Measurements from ENCODE around the gene GARS1. TPM values are rescaled to one million over a fixed set of nuclear protein-coding genes. Genes with fewer than 3 reads are reported as not detected.

The GARS1 gene
- total and polyA plus RNA-seq, 8 donors = 71.2 to 131 (median 78.8) TPM

DNA sequence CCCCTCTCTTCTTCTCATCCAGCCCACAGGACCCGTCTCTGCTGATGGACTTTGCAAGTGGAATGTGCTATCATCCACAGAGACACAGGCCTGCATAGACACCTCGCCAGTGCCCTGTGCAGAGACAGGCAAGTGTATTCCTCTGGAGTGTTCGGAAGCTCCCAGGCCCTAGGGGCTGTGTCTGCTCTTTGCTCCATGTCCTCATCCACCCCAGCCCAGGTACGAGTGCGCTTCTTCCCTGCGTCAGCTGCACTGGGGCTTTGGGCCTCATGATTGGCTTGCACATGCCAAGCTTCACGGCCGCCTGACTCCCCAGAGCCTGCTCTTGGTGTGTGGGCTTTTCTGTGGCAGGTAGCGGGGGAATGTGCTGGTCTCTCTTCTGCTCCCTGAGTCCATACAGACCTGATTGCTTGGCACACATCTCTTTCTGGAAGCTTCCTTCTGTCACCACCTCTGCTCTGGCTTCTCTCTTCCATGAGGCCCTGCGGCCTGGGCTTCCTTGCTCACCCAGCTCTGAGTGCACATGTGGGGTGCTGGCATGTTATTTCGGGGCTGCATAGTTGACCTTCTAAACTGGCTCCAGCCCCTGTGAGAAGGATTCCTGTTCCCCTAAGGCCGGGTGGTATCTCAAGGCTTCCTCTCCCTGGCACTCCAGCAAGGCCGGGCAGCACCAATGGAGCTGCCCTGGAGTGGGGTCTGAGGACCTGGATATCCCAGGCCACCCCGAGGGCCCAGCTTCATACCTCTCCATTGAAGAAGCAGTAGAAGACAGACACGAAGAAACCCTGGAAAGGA, 59.8 kb downstream of the GARS1 start:
- Histone ChIP-seq H3K9me3 (no peaks in the 10 kb centered on the region), H3K27me3 (no peaks in the 10 kb centered on the region), H3K36me3 (peaks cover 0 to 3% of the 10 kb centered on the region in 2 donors), H3K4me3 (no peak overlapping the region), H3K27ac (no peak overlapping the region), H3K4me1 (no peaks in the 10 kb centered on the region)
- no peak for DNase-seq
- ATAC-seq = no peak
- intact Hi-C loops (cut with DNase I) = no loop called here
- TF ChIP-seq, protein P1, sequence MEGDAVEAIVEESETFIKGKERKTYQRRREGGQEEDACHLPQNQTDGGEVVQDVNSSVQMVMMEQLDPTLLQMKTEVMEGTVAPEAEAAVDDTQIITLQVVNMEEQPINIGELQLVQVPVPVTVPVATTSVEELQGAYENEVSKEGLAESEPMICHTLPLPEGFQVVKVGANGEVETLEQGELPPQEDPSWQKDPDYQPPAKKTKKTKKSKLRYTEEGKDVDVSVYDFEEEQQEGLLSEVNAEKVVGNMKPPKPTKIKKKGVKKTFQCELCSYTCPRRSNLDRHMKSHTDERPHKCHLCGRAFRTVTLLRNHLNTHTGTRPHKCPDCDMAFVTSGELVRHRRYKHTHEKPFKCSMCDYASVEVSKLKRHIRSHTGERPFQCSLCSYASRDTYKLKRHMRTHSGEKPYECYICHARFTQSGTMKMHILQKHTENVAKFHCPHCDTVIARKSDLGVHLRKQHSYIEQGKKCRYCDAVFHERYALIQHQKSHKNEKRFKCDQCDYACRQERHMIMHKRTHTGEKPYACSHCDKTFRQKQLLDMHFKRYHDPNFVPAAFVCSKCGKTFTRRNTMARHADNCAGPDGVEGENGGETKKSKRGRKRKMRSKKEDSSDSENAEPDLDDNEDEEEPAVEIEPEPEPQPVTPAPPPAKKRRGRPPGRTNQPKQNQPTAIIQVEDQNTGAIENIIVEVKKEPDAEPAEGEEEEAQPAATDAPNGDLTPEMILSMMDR (IDR thresholded peaks at IDR 0.05) = no peak

DNA sequence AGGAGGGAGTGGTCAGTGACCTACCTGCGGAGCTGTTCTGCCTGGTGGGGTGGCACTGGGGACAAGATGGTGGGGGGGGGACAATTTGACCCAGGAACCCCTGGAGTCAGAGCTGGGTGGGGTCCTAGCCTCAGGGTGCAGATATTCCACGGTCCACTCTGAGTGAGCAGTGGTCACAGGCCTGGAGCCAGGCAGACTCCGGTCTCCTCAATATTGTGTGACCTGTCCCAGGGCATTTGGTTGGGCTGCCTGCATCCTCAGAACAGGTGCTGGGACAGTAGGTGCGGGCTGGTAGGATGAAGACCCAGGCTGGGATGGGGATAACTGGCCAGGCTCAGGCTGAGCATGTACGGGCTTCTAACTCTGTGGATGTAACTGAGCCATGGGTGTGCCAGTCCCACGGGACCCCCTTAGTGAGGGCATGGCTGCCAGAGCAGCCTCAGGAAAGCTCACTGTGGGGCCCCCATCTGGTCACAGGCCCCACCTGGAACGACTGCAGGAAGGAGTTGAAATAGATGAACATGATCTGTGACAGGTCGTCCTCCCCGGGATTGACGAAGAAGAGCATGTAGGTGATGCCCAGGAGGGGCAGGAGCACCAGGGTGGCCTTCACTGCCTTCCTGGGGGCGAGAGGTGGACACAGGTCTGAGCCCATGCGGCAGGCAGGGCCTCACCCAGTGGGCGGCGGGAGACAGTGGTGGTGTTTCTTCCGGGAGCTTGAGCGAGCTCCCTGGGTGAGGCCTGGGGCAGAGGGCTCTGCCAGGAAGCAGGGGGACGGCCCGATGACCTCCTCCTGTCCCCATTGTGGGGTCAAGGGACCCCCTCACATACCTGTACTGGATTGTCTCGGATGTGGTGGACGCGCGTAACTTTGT, 60.7 kb downstream of the GARS1 start:
- TF ChIP-seq, protein P1 (IDR thresholded peaks at IDR 0.05) = no peak
- Histone ChIP-seq H3K27me3 (no peaks in the 10 kb centered on the region), H3K27ac (no peak overlapping the region), H3K4me3 (no peak overlapping the region), H3K4me1 (no peaks in the 10 kb centered on the region), H3K36me3 (peaks cover 0 to 3% of the 10 kb centered on the region in 2 donors), H3K9me3 (no peaks in the 10 kb centered on the region)
- ATAC-seq = no peak
- DNase-seq = no peak
- intact Hi-C loops (cut with DNase I) = no loop called here

DNA sequence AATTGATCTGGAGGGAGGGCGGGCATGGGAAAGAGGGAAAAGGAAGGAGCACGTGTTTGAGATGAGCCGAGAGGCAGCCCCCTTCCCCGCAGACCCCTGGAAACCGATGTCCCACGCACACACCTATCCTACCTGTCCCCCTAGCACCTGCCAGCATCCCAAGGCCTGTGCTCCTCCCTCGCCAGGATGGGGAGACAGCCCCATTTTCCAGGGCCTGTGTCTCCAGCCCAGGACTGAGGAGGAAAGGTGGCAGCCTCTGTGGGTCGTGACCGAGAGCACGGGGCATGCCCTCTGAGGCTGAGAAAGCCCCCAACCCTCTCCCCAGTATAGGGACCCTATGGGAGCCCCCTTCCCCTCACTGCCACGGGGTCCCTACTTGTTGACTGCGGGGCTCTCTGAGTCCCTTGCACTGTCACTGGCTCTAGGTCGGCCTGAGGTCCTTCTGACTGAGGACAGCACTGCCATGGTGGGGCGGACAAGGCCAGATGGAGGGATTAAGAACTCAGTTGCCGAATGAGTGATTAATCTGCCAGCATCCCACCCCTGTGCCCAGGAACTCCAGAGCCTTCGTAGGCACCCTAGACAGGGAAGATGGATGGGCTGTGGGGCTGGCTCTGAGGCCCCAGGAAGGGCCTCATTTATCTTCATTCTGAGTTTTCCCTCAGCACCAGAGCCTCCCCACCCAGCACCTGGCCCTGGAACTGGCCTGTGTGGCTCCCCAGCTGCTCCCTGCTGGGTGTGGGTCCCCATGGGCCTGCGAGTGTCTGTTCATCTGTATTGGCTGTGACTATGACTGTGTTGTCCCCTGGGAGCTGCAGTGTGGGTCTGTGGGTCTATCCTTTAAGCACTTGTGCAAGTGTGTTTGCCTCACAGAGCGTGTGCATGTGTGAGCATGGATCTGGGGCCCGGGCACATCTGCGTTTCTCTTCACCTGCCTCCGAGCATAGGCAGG, 61.6 kb downstream of the GARS1 start:
- Histone ChIP-seq H3K27ac (no peak overlapping the region), H3K4me3 (no peak overlapping the region), H3K36me3 (peaks cover 0 to 3% of the 10 kb centered on the region in 2 donors), H3K27me3 (no peaks in the 10 kb centered on the region), H3K9me3 (no peaks in the 10 kb centered on the region), H3K4me1 (no peaks in the 10 kb centered on the region)
- DNase-seq (no peak), ATAC-seq (no peak)
- TF ChIP-seq, protein P1 (IDR thresholded peaks at IDR 0.05) = no peak
- intact Hi-C loops (cut with DNase I) = no loop called here

DNA sequence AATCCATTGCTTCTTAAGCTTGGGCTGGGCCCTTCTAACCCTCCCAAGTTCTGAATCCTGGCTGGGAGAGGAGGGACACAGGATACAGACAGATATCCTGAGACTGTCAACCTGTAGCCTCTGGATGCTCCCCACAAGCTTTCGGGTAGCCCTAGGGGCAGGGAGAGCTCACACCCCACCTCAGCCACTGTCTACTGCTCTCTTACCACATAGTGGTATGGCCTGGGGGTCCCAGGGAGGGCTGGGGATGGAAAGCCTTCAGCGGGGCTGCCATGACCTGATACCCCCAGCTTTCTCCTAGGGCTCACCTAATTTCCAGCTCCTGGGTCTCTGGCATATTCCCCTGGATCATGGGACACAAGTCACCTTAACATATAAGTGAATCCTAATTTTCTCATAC, 62.5 kb downstream of the GARS1 start:
- Histone ChIP-seq H3K36me3 (peaks cover 0 to 3% of the 10 kb centered on the region in 2 donors), H3K27me3 (no peaks in the 10 kb centered on the region), H3K4me3 (no peak overlapping the region), H3K9me3 (no peaks in the 10 kb centered on the region), H3K4me1 (no peaks in the 10 kb centered on the region), H3K27ac (no peak overlapping the region)
- no peak for ATAC-seq
- no peak for DNase-seq
- TF ChIP-seq, protein P1 (IDR thresholded peaks at IDR 0.05) = no peak
- intact Hi-C loops (cut with DNase I) = no loop called here

Data from left lung (tissue), 10 donors.